Activated T-cell treated with anti-CD3 and anti-CD28 coated beads for 1 hour (primary cell): ENCODE measurements around the gene EWSR1.

Experiments
- DNase-seq: peaks from one replicate; pipeline ENCODE4 v3.0.0-alpha.2; 2020; ENCODE audit warnings: low read depth

The EWSR1 gene

GRCh38 chr22:29317827-29318454 is 49.9 kb downstream of the EWSR1 start:
- DNase-seq, result no peak

- no peak for DNase-seq
These were observed 51.0 kb downstream of the EWSR1 start for GRCh38 chr22:29319072-29319471.

GRCh38 chr22:29320546-29320945 is 52.5 kb downstream of the EWSR1 start:
- DNase-seq, result no peak

GRCh38 chr22:29323641-29324040 is 55.6 kb downstream of the EWSR1 start:
- DNase-seq, result no peak

- DNase-seq, result no peak
These were observed 57.3 kb downstream of the EWSR1 start for GRCh38 chr22:29325356-29325755.

GRCh38 chr22:29325785-29326315 is 57.8 kb downstream of the EWSR1 start:
- DNase-seq, result no peak

- DNase-seq, result no peak
These were observed 58.4 kb downstream of the EWSR1 start for GRCh38 chr22:29326481-29326880.

- no peak for DNase-seq
These were observed 59.2 kb downstream of the EWSR1 start for GRCh38 chr22:29327089-29327764.

- DNase-seq, result no peak
These were observed 60.0 kb downstream of the EWSR1 start for GRCh38 chr22:29328055-29328454.

- no peak for DNase-seq
These were observed 60.8 kb downstream of the EWSR1 start for GRCh38 chr22:29328566-29329500.

- DNase-seq, result no peak
These were observed 61.5 kb downstream of the EWSR1 start for GRCh38 chr22:29329581-29329980.

GRCh38 chr22:29330291-29330690 is 62.2 kb downstream of the EWSR1 start:
- no peak for DNase-seq

- DNase-seq, result no peak
These were observed 62.7 kb downstream of the EWSR1 start for GRCh38 chr22:29330753-29331152.

GRCh38 chr22:29331213-29331612 is 63.1 kb downstream of the EWSR1 start:
- no peak for DNase-seq

GRCh38 chr22:29331658-29332300 is 63.7 kb downstream of the EWSR1 start:
- no peak for DNase-seq

GRCh38 chr22:29332886-29333496 is 64.9 kb downstream of the EWSR1 start:
- no peak for DNase-seq

GRCh38 chr22:29334148-29334547 is 66.1 kb downstream of the EWSR1 start:
- DNase-seq, result no peak

GRCh38 chr22:29334696-29335344 is 66.8 kb downstream of the EWSR1 start:
- DNase-seq, result no peak

- DNase-seq, result no peak
These were observed 67.6 kb downstream of the EWSR1 start for GRCh38 chr22:29335656-29336055.

- no peak for DNase-seq
These were observed 68.9 kb downstream of the EWSR1 start for GRCh38 chr22:29336751-29337490.
